ENCODE results near the gene ZNF750.

ZNF750 gene

DNA sequence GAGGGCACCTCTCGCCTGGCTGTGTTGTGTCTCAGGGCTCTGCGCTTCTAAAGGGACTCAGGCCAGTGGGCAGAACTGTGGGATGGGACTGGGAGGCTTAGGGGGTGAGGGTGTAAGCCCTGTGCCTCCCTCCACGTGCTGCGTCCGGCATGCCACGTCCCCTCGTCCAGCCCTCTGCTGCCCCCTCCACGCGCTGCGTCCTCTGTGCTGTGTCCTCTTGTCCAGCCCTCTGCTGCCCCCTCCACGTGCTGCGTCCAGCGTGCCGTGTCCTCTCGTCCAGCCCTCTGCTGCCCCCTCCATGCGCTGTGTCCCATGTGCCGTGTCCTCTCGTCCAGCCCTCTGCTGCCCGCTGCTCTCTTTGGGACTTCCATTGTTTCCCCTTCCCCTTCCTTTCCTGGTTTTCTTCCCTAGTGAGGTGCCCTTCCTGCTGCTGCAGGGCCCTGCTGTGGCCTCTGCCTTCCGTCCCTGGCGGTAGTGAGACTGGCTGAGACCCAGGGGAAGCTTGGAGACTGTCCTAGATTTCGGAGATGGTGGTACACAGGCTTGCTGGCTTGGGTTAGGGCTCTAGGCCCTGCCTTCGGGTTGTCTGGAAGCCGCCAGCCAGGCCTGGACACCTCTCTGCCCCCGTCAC is 6.4 kb upstream of the ZNF750 start:
- TF ChIP-seq, protein P1, sequence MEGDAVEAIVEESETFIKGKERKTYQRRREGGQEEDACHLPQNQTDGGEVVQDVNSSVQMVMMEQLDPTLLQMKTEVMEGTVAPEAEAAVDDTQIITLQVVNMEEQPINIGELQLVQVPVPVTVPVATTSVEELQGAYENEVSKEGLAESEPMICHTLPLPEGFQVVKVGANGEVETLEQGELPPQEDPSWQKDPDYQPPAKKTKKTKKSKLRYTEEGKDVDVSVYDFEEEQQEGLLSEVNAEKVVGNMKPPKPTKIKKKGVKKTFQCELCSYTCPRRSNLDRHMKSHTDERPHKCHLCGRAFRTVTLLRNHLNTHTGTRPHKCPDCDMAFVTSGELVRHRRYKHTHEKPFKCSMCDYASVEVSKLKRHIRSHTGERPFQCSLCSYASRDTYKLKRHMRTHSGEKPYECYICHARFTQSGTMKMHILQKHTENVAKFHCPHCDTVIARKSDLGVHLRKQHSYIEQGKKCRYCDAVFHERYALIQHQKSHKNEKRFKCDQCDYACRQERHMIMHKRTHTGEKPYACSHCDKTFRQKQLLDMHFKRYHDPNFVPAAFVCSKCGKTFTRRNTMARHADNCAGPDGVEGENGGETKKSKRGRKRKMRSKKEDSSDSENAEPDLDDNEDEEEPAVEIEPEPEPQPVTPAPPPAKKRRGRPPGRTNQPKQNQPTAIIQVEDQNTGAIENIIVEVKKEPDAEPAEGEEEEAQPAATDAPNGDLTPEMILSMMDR (IDR thresholded peaks at IDR 0.05; ENCODE audit: borderline replicate concordance, insufficient read depth, low read depth, low read length), result no peak
- H3K4me3 ChIP-seq (ENCODE audit: low read depth, low read length), result no peak overlapping the region

DNA sequence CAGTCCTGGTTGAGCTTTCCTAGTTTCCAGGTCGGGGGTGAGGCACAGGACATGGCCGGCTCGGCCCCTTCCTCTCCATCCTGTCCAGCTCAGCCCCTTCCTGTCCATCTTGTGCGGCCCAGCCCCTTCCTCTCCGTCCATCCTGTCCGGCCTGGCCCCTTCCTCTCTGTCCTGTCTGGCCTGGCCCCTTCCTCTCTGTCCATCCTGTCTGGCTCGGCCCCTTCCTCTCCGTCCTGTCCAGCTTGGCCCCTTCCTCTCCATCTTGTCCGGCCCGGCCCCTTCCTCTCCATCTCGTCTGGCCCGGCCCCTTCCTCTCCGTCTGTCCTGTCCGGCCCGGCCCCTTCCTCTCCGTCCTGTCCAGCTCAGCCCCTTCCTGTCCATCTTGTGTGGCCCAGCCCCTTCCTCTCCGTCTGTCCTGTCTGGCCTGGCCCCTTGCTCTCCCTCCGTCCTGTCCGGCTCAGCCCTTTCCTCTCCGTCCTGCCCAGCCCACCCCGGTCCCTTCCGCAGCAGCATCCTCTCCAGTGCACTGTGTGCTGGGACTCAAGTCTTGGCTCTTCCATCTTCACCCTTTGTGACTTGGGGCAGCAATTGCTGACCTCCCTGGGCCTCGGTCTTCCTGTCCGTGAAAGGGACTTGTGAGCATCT is 5.5 kb upstream of the ZNF750 start:
- TF ChIP-seq, protein P1 (IDR thresholded peaks at IDR 0.05; ENCODE audit: borderline replicate concordance, insufficient read depth, low read depth, low read length), result no peak
- no peak overlapping the region for H3K4me3 ChIP-seq (ENCODE audit: low read depth, low read length)

DNA sequence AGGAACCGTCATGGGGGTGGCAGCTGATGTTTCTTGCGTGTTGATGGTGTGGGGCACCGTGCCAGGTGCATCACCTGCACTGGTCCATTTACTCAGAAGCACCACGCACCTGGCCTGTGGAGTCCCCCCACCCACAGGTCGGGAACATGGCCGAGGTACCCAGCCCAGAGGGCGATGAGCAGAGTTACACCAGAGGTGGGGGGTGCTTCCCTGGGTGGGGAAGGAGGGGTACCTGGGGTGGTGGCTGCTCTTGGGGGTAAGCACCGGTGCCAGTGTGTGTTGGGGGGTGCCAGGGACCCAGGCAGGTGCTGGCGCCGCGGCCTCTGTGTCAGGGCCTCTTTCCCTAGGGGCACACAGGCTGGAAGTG is 5.0 kb upstream of the ZNF750 start:
- TF ChIP-seq, protein P1 (IDR thresholded peaks at IDR 0.05; ENCODE audit: borderline replicate concordance, insufficient read depth, low read depth, low read length), result no peak
- no peak overlapping the region for H3K4me3 ChIP-seq (ENCODE audit: low read depth, low read length)

DNA sequence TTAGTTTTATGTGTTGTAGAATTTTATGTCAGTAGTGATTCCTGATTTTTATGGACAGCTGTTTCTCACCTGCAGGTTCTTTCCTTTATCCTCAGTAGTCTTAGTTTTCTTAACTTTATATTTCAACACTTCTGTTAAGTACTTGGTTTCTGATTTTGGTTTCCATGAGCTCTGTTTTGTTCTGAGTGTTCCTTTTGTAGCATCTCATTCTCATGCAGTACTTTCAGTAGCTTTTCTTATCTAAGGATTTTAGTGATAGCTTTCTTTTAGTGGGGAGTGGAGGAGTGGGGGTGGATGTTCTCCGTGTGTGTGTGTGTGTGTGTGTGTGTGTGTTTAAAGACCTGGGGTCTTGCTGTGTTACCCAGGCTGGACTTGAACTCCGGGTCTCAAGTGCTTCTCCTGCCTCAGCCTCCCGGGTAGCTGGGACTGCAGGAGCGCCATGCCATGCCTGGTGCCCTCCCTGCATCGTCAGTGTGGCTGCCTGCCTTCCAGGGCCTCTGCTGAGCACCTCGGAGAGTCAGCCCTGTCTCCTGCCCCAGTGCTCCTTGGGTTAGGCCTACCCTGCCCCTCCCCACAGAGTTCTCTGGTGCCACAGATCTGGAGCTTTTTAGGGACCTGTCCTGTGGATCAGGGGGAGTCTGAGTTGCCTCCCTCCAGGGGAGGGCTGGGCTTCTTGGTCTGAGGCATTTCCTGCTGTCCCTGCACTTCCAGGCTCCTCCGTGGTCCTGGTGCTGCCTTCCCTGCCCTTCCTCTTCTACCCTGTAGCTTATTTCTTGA is 4.3 kb upstream of the ZNF750 start:
- TF ChIP-seq, protein P1 (IDR thresholded peaks at IDR 0.05; ENCODE audit: borderline replicate concordance, insufficient read depth, low read depth, low read length), result no peak

DNA sequence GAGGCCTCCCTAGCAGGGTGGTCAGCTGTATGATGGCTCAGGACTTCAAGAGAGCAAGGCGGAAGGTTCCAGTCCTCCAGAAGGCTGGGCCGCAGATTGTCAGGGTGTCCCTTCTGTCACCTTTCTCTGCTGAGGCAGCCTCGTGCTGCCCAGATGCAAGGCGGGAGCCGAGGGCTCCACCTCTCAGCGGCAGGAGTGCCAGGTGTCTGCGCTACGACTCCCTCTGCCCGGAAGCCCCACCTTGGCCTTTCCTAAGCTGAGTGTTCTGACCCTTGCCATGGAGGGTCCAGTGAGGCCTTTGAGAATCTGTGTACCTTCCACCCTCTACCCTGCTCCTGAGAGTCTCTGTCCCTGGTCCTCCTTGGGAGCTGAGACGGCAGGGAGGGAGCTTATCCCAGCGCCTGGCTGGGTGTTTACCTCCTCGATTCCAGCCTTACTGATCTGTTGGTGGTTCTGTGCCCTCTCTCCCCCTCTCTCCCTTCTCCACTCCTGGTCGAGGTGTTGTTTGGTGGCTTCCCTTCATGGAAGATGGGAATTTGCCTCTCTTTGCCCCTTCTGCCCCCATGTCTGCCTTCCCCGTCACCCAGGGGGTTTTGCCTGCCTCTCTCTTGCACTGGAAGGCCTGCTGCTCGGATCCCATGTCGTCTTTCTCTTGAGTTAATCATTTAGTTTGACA is 2.2 kb upstream of the ZNF750 start:
- H3K4me3 ChIP-seq (ENCODE audit: low read depth, low read length), result no peak overlapping the region
- TF ChIP-seq, protein P1 (IDR thresholded peaks at IDR 0.05; ENCODE audit: borderline replicate concordance, insufficient read depth, low read depth, low read length), result no peak

More for the DNA sequence above, 4.3 kb upstream of the ZNF750 start:
- H3K4me3 ChIP-seq (ENCODE audit: low read depth, low read length), result no peak overlapping the region

DNA sequence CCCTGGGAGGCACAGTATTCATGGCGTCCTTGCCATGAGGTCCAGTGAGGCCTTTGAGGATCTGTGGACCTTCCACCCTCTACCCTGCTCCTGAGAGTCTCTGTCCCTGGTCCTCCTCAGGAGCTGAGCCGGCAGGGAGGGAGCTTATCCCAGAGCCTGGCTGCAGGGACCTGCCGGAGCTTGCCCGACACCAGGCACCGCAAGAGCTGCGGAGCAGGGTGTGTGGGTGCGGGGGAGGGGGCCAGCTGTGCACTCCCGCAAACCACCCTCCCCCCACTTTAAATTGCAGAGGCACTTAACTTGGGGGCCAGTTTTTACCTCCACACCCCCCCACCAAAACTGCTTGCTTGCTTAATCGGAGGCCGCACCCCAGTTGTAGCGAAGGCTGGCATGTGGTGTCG is 609 bp upstream of the ZNF750 start:
- H3K4me3 ChIP-seq (ENCODE audit: low read depth, low read length), result no peak overlapping the region
- TF ChIP-seq, protein P1 (IDR thresholded peaks at IDR 0.05; ENCODE audit: borderline replicate concordance, insufficient read depth, low read depth, low read length), result no peak
